ENCODE data around the gene MAP2K1.
A peak's percentile ranks its signal among the peaks of the same experiment; 100 is the strongest.

MAP2K1 gene

GRCh38 chr15:66356359-66357236 is 30.1 kb upstream of the MAP2K1 start, which contains the start of gene TIPIN (continued):
- TF ChIP-seq ZFP41 (tag by site-specific recombination; IDR thresholded peaks at IDR 0.05; ENCODE audit: borderline replicate concordance) (no peak), REPIN1 (tag by site-specific recombination; IDR thresholded peaks at IDR 0.05; ENCODE audit: low read depth) (no peak; the same call in 1 of the 2 replicates), ZNF19 (tag by site-specific recombination; IDR thresholded peaks at IDR 0.05; ENCODE audit: low read depth) (no peak), PRDM1 (tag by site-specific recombination; IDR thresholded peaks at IDR 0.05) (no peak), ZNF248 (tag by site-specific recombination; IDR thresholded peaks at IDR 0.05) (no peak), KLF9 (tag by site-specific recombination; IDR thresholded peaks at IDR 0.05; ENCODE audit: low read depth) (peak; percentile 46; the same call in 1 of the 2 replicates), ZNF335 (tag by site-specific recombination; conservative IDR thresholded peaks at IDR 0.05) (peak; percentile 95), ZBTB17 (tag by site-specific recombination; IDR thresholded peaks at IDR 0.05) (peak; percentile 99), ZNF600 (tag by site-specific recombination; IDR thresholded peaks at IDR 0.05) (peak; percentile 94), ZNF311 (tag by site-specific recombination; IDR thresholded peaks at IDR 0.05; ENCODE audit: borderline replicate concordance) (no peak), ZNF670 (tag by site-specific recombination; IDR thresholded peaks at IDR 0.05; ENCODE audit: low read depth) (no peak), GLIS1 (tag by site-specific recombination; IDR thresholded peaks at IDR 0.05) (peak; percentile 99), ZNF629 (tag by site-specific recombination; IDR thresholded peaks at IDR 0.05) (peak; percentile 77), ZSCAN30 (tag by site-specific recombination; IDR thresholded peaks at IDR 0.05) (peak; percentile 61; the same call in 1 of the 2 replicates), TRIM28 (IDR thresholded peaks at IDR 0.05; ENCODE audit: borderline replicate concordance, low read length) (0 out of 2 replicates have a peak, but pooled peaks have one; percentile 11), ZNF211 (tag by site-specific recombination; IDR thresholded peaks at IDR 0.05; ENCODE audit: low read depth) (no peak), WT1 (tag by site-specific recombination; IDR thresholded peaks at IDR 0.05) (peak; percentile 66), ZNF302 (tag by site-specific recombination; IDR thresholded peaks at IDR 0.05; ENCODE audit: low read depth) (no peak), ZNF223 (tag by site-specific recombination; IDR thresholded peaks at IDR 0.05) (no peak), KLF7 (tag by site-specific recombination; IDR thresholded peaks at IDR 0.05; ENCODE audit: borderline replicate concordance) (no peak; the same call in 1 of the 2 replicates), ZSCAN23 (tag by site-specific recombination; IDR thresholded peaks at IDR 0.05) (peak; percentile 75; the same call in 1 of the 2 replicates), ZNF596 (tag by site-specific recombination; IDR thresholded peaks at IDR 0.05) (no peak), ZNF146 (tag by site-specific recombination; IDR thresholded peaks at IDR 0.05) (peak; percentile 41; the same call in 1 of the 2 replicates), ZNF292 (tag by site-specific recombination; IDR thresholded peaks at IDR 0.05; ENCODE audit: borderline replicate concordance, low read depth) (no peak), ZNF548 (tag by site-specific recombination; IDR thresholded peaks at IDR 0.05) (0 out of 2 replicates have a peak, but pooled peaks have one; percentile 6), ZNF184 (tag by site-specific recombination; IDR thresholded peaks at IDR 0.05) (no peak), ZNF350 (tag by site-specific recombination; IDR thresholded peaks at IDR 0.05) (no peak), ZNF169 (tag by site-specific recombination; IDR thresholded peaks at IDR 0.05) (no peak), ZNF658 (tag by site-specific recombination; IDR thresholded peaks at IDR 0.05) (no peak), ZNF23 (tag by site-specific recombination; IDR thresholded peaks at IDR 0.05; ENCODE audit: borderline replicate concordance) (no peak), ZNF514 (tag by site-specific recombination; IDR thresholded peaks at IDR 0.05) (no peak), ZEB2 (tag by site-specific recombination; IDR thresholded peaks at IDR 0.05) (peak; percentile 84)
- TF ChIP-seq, protein P1, sequence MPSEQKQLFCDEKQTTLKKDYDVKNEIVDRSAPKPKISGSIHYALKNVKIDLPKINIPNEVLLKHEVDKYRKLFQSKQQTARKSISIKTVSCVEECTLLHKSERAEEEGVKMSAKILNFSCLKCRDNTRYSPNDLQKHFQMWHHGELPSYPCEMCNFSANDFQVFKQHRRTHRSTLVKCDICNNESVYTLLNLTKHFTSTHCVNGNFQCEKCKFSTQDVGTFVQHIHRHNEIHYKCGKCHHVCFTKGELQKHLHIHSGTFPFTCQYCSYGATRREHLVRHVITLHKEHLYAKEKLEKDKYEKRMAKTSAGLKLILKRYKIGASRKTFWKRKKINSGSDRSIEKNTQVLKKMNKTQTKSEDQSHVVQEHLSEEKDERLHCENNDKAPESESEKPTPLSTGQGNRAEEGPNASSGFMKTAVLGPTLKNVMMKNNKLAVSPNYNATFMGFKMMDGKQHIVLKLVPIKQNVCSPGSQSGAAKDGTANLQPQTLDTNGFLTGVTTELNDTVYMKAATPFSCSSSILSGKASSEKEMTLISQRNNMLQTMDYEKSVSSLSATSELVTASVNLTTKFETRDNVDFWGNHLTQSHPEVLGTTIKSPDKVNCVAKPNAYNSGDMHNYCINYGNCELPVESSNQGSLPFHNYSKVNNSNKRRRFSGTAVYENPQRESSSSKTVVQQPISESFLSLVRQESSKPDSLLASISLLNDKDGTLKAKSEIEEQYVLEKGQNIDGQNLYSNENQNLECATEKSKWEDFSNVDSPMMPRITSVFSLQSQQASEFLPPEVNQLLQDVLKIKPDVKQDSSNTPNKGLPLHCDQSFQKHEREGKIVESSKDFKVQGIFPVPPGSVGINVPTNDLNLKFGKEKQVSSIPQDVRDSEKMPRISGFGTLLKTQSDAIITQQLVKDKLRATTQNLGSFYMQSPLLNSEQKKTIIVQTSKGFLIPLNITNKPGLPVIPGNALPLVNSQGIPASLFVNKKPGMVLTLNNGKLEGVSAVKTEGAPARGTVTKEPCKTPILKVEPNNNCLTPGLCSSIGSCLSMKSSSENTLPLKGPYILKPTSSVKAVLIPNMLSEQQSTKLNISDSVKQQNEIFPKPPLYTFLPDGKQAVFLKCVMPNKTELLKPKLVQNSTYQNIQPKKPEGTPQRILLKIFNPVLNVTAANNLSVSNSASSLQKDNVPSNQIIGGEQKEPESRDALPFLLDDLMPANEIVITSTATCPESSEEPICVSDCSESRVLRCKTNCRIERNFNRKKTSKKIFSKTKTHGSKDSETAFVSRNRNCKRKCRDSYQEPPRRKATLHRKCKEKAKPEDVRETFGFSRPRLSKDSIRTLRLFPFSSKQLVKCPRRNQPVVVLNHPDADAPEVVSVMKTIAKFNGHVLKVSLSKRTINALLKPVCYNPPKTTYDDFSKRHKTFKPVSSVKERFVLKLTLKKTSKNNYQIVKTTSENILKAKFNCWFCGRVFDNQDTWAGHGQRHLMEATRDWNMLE (tag by site-specific recombination; conservative IDR thresholded peaks at IDR 0.05; ENCODE audit: low read depth) = peak; percentile 60; the same call in 1 of the 2 replicates
- TF ChIP-seq, protein P2, sequence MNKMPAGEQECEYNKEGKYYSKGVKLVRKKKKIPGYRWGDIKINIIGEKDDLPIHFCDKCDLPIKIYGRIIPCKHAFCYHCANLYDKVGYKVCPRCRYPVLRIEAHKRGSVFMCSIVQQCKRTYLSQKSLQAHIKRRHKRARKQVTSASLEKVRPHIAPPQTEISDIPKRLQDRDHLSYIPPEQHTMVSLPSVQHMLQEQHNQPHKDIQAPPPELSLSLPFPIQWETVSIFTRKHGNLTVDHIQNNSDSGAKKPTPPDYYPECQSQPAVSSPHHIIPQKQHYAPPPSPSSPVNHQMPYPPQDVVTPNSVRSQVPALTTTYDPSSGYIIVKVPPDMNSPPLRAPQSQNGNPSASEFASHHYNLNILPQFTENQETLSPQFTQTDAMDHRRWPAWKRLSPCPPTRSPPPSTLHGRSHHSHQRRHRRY (tag by site-specific recombination; IDR thresholded peaks at IDR 0.05) = no peak
- TF ChIP-seq, protein P3, sequence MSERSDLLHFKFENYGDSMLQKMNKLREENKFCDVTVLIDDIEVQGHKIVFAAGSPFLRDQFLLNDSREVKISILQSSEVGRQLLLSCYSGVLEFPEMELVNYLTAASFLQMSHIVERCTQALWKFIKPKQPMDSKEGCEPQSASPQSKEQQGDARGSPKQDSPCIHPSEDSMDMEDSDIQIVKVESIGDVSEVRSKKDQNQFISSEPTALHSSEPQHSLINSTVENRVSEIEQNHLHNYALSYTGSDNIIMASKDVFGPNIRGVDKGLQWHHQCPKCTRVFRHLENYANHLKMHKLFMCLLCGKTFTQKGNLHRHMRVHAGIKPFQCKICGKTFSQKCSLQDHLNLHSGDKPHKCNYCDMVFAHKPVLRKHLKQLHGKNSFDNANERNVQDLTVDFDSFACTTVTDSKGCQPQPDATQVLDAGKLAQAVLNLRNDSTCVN (tag by site-specific recombination; optimal IDR thresholded peaks at IDR 0.05) = peak; percentile 80
